ENCODE measurements around the gene FAXC.
"Not testable (repeated sequence)": the region's sequence is repeated elsewhere in the genome, so short reads cannot be mapped to it uniquely, and the experiment has no call there.

FAXC gene

GRCh38 chr6:99269207-99269606 is 80.3 kb downstream of the FAXC start:
- no peak for DNase-seq (ENCODE audit: low spot score)
- TF ChIP-seq CTCF (IDR thresholded peaks at IDR 0.05; ENCODE audit: extremely low read depth, missing control alignments) = no peak

- DNase-seq (ENCODE audit: low spot score) = not testable (repeated sequence)
These were observed 82.5 kb downstream of the FAXC start for GRCh38 chr6:99266996-99267395.

GRCh38 chr6:99265447-99265846 is 84.0 kb downstream of the FAXC start:
- DNase-seq (ENCODE audit: low spot score) = not testable (repeated sequence)

- TF ChIP-seq CTCF (IDR thresholded peaks at IDR 0.05; ENCODE audit: extremely low read depth, missing control alignments) = no peak
- DNase-seq (ENCODE audit: low spot score) = no peak
These were observed 94.6 kb downstream of the FAXC start for GRCh38 chr6:99254616-99255550.

- no peak for TF ChIP-seq CTCF (IDR thresholded peaks at IDR 0.05; ENCODE audit: extremely low read depth, missing control alignments)
- no peak for DNase-seq (ENCODE audit: low spot score)
These were observed 96.2 kb downstream of the FAXC start for GRCh38 chr6:99253271-99253670.

- DNase-seq (ENCODE audit: low spot score) = no peak
- no peak for TF ChIP-seq CTCF (IDR thresholded peaks at IDR 0.05; ENCODE audit: extremely low read depth, missing control alignments)
These were observed 97.1 kb downstream of the FAXC start for GRCh38 chr6:99252421-99252820.

- TF ChIP-seq CTCF (IDR thresholded peaks at IDR 0.05; ENCODE audit: extremely low read depth, missing control alignments) = no peak
- DNase-seq (ENCODE audit: low spot score) = no peak
These were observed 99.0 kb downstream of the FAXC start for GRCh38 chr6:99250476-99250875.

- no peak for TF ChIP-seq CTCF (IDR thresholded peaks at IDR 0.05; ENCODE audit: extremely low read depth, missing control alignments)
- DNase-seq (ENCODE audit: low spot score) = no peak
These were observed 102.9 kb downstream of the FAXC start for GRCh38 chr6:99246602-99247001.

Data from GM20000 (cell line).